ENCODE results near the gene CACNG3.

The CACNG3 gene

DNA sequence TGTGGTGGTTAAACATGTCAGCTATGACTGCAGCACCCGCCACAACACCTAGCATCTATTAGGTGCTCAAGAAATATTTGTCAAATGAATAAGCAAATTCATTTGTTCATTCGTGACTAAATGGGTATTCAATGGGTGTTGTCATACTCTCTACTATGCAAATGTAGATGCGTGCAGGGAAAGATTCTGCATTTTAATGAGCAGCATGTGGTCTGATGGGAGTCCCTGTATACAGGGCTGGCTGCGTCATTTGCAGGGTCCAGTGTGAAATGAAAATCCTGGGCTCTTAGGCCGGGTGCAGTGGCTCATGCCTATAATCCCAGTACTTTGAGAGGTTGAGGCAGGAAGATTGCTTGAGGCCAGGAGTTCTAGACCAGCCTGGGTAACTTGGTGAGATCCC is 97.5 kb downstream of the CACNG3 start:
- H3K4me2 ChIP-seq (ENCODE audit: low read length), result no peak overlapping the region
- no peaks in the 10 kb centered on the region for H3K27me3 ChIP-seq (ENCODE audit: low read depth, low read length)
- H3K27ac ChIP-seq (ENCODE audit: low read length), result no peak overlapping the region
- H3K9ac ChIP-seq (ENCODE audit: low read length), result no peak overlapping the region
- no peaks in the 10 kb centered on the region for H3K36me3 ChIP-seq (replicated peaks; ENCODE audit: low read depth, low read length)
- H3K79me2 ChIP-seq (ENCODE audit: low read length), result no peaks in the 10 kb centered on the region
- TF ChIP-seq, protein P1, sequence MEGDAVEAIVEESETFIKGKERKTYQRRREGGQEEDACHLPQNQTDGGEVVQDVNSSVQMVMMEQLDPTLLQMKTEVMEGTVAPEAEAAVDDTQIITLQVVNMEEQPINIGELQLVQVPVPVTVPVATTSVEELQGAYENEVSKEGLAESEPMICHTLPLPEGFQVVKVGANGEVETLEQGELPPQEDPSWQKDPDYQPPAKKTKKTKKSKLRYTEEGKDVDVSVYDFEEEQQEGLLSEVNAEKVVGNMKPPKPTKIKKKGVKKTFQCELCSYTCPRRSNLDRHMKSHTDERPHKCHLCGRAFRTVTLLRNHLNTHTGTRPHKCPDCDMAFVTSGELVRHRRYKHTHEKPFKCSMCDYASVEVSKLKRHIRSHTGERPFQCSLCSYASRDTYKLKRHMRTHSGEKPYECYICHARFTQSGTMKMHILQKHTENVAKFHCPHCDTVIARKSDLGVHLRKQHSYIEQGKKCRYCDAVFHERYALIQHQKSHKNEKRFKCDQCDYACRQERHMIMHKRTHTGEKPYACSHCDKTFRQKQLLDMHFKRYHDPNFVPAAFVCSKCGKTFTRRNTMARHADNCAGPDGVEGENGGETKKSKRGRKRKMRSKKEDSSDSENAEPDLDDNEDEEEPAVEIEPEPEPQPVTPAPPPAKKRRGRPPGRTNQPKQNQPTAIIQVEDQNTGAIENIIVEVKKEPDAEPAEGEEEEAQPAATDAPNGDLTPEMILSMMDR (IDR thresholded peaks at IDR 0.05; ENCODE audit: low read depth, low read length), result no peak
- TF ChIP-seq EZH2phosphoT487 (IDR thresholded peaks at IDR 0.05; ENCODE audit: low read depth), result no peak
- no peaks in the 10 kb centered on the region for H4K20me1 ChIP-seq (ENCODE audit: insufficient read depth, low read length)
- H3K4me1 ChIP-seq (ENCODE audit: low read length), result no peaks in the 10 kb centered on the region
- H3K9me3 ChIP-seq (ENCODE audit: insufficient read depth, low read length), result no peaks in the 10 kb centered on the region
- no peak overlapping the region for H3K4me3 ChIP-seq (ENCODE audit: low read length)
- no peak overlapping the region for H2AFZ ChIP-seq (ENCODE audit: low read depth, low read length)

- H4K20me1 ChIP-seq (ENCODE audit: insufficient read depth, low read length), result no peaks in the 10 kb centered on the region
- H3K79me2 ChIP-seq (ENCODE audit: low read length), result no peaks in the 10 kb centered on the region
- H3K9me3 ChIP-seq (ENCODE audit: insufficient read depth, low read length), result no peaks in the 10 kb centered on the region
- TF ChIP-seq, protein P1 (IDR thresholded peaks at IDR 0.05; ENCODE audit: low read depth, low read length), result no peak
- no peak for TF ChIP-seq EZH2phosphoT487 (IDR thresholded peaks at IDR 0.05; ENCODE audit: low read depth)
- no peaks in the 10 kb centered on the region for H3K36me3 ChIP-seq (replicated peaks; ENCODE audit: low read depth, low read length)
- no peak overlapping the region for H3K4me3 ChIP-seq (ENCODE audit: low read length)
- H3K4me1 ChIP-seq (ENCODE audit: low read length), result no peaks in the 10 kb centered on the region
- no peak overlapping the region for H3K9ac ChIP-seq (ENCODE audit: low read length)
- H3K4me2 ChIP-seq (ENCODE audit: low read length), result no peak overlapping the region
- no peaks in the 10 kb centered on the region for H3K27me3 ChIP-seq (ENCODE audit: low read depth, low read length)
- H3K27ac ChIP-seq (ENCODE audit: low read length), result no peak overlapping the region
- no peak overlapping the region for H2AFZ ChIP-seq (ENCODE audit: low read depth, low read length)
Measured at GRCh38 chr16:24357511-24357910, 101.4 kb downstream of the CACNG3 start.

- Histone ChIP-seq H3K4me3 (ENCODE audit: low read length) (no peak overlapping the region), H3K27ac (ENCODE audit: low read length) (no peak overlapping the region), H2AFZ (ENCODE audit: low read depth, low read length) (no peak overlapping the region), H3K27me3 (ENCODE audit: low read depth, low read length) (no peaks in the 10 kb centered on the region), H3K36me3 (replicated peaks; ENCODE audit: low read depth, low read length) (no peaks in the 10 kb centered on the region), H3K4me1 (ENCODE audit: low read length) (no peaks in the 10 kb centered on the region), H3K4me2 (ENCODE audit: low read length) (no peak overlapping the region), H4K20me1 (ENCODE audit: insufficient read depth, low read length) (no peaks in the 10 kb centered on the region), H3K79me2 (ENCODE audit: low read length) (no peaks in the 10 kb centered on the region), H3K9me3 (ENCODE audit: insufficient read depth, low read length) (no peaks in the 10 kb centered on the region), H3K9ac (ENCODE audit: low read length) (no peak overlapping the region)
- TF ChIP-seq, protein P1 (IDR thresholded peaks at IDR 0.05; ENCODE audit: low read depth, low read length), result no peak
- no peak for TF ChIP-seq EZH2phosphoT487 (IDR thresholded peaks at IDR 0.05; ENCODE audit: low read depth)
Measured at GRCh38 chr16:24358117-24358516, 102.0 kb downstream of the CACNG3 start.

DNA sequence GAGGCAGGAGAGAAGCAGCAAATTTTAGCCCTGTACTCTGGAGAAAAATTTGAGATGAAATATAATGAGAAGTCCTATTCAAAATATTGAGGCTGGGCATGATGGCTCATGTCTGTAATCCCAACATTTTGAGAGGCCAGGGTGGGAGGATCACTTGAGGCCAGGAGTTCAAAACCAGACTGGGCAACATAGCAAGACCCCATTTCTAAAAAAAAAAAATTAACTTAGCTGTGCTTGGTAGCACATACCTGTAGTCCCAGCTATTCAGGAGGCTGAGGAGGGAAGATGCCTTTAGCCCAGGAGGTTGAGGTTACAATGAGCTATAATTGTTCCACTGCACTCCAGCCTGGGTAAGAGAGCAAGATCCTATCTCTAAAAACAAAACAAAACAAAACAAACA is 103.4 kb downstream of the CACNG3 start:
- H4K20me1 ChIP-seq (ENCODE audit: insufficient read depth, low read length), result no peaks in the 10 kb centered on the region
- no peak for TF ChIP-seq EZH2phosphoT487 (IDR thresholded peaks at IDR 0.05; ENCODE audit: low read depth)
- TF ChIP-seq, protein P1 (IDR thresholded peaks at IDR 0.05; ENCODE audit: low read depth, low read length), result no peak
- no peak overlapping the region for H3K27ac ChIP-seq (ENCODE audit: low read length)
- no peaks in the 10 kb centered on the region for H3K9me3 ChIP-seq (ENCODE audit: insufficient read depth, low read length)
- no peaks in the 10 kb centered on the region for H3K27me3 ChIP-seq (ENCODE audit: low read depth, low read length)
- no peak overlapping the region for H2AFZ ChIP-seq (ENCODE audit: low read depth, low read length)
- H3K9ac ChIP-seq (ENCODE audit: low read length), result no peak overlapping the region
- H3K4me2 ChIP-seq (ENCODE audit: low read length), result no peak overlapping the region
- no peaks in the 10 kb centered on the region for H3K36me3 ChIP-seq (replicated peaks; ENCODE audit: low read depth, low read length)
- no peaks in the 10 kb centered on the region for H3K79me2 ChIP-seq (ENCODE audit: low read length)
- H3K4me1 ChIP-seq (ENCODE audit: low read length), result no peaks in the 10 kb centered on the region
- H3K4me3 ChIP-seq (ENCODE audit: low read length), result no peak overlapping the region

All from OCI-LY3 (cell line).